ENCODE measurements around the gene IKZF2. TPM values are rescaled to one million over a fixed set of nuclear protein-coding genes. Genes with fewer than 3 reads are reported as not detected.
A peak's percentile ranks its signal among the peaks of the same experiment; 100 is the strongest.

The IKZF2 gene
- total RNA-seq, 1 donor from 2014 or later = 4.0 TPM

DNA sequence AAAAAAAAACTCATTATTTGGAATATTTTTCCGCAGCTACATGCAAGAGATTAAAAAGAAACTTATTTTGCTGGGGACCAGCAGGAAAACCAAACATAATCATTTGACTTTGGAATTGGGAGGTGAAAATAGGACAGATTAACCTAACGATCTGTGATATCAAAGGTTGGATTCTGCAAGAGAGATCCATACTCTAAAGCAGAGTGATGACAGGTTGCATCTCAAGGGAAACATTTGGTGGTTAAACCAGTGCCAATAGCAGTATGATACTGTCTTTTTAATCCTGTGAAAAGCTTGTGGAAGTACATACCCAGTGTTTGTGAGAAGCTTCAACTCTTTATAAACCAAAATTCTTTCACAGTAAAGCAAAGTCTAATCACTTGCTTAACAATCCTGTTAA, 5.3 kb upstream of the IKZF2 start:
- H3K27ac Mint-ChIP-seq (ENCODE audit: unreplicated experiment) = no peak overlapping the region
- TF ChIP-seq, protein P1, sequence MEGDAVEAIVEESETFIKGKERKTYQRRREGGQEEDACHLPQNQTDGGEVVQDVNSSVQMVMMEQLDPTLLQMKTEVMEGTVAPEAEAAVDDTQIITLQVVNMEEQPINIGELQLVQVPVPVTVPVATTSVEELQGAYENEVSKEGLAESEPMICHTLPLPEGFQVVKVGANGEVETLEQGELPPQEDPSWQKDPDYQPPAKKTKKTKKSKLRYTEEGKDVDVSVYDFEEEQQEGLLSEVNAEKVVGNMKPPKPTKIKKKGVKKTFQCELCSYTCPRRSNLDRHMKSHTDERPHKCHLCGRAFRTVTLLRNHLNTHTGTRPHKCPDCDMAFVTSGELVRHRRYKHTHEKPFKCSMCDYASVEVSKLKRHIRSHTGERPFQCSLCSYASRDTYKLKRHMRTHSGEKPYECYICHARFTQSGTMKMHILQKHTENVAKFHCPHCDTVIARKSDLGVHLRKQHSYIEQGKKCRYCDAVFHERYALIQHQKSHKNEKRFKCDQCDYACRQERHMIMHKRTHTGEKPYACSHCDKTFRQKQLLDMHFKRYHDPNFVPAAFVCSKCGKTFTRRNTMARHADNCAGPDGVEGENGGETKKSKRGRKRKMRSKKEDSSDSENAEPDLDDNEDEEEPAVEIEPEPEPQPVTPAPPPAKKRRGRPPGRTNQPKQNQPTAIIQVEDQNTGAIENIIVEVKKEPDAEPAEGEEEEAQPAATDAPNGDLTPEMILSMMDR (IDR thresholded peaks at IDR 0.05; ENCODE audit: unreplicated experiment) = no peak
- no peaks in the 10 kb centered on the region for H3K9me3 Mint-ChIP-seq (ENCODE audit: unreplicated experiment)
- no peak overlapping the region for H3K4me3 Mint-ChIP-seq (ENCODE audit: unreplicated experiment)
- no peaks in the 10 kb centered on the region for H3K36me3 Mint-ChIP-seq (ENCODE audit: low read depth, unreplicated experiment)
- peaks cover 5% of the 10 kb centered on the region for H3K4me1 Mint-ChIP-seq (ENCODE audit: unreplicated experiment)
- no peaks in the 10 kb centered on the region for H3K27me3 Mint-ChIP-seq (ENCODE audit: unreplicated experiment)
- no peak for DNase-seq (ENCODE audit: low spot score)

DNA sequence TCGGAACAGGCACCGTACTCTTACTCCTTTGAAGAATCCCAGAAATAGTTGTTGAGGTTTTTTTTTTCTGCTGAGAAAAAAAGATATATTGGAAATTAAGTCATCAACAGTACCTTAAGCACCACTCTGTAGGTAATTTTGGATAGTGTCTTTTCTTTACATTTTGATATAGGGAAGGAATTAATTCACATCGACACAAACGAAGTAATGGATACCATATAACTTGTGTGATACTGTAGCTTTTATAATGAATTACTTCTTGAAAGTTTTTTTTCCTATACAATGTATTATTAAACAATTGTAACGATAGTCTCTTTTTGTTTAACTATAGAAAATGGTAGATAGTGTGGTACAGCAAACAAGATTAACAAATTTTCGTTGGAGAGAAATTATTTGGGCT, 1.5 kb upstream of the IKZF2 start:
- H3K4me1 Mint-ChIP-seq (ENCODE audit: unreplicated experiment) = peaks cover 20% of the 10 kb centered on the region
- no peaks in the 10 kb centered on the region for H3K36me3 Mint-ChIP-seq (ENCODE audit: low read depth, unreplicated experiment)
- TF ChIP-seq, protein P1 (IDR thresholded peaks at IDR 0.05; ENCODE audit: unreplicated experiment) = no peak
- H3K27me3 Mint-ChIP-seq (ENCODE audit: unreplicated experiment) = peaks cover 2% of the 10 kb centered on the region
- DNase-seq (ENCODE audit: low spot score) = no peak
- H3K27ac Mint-ChIP-seq (ENCODE audit: unreplicated experiment) = no peak overlapping the region
- H3K4me3 Mint-ChIP-seq (ENCODE audit: unreplicated experiment) = peak overlapping the region; percentile 85
- H3K9me3 Mint-ChIP-seq (ENCODE audit: unreplicated experiment) = no peaks in the 10 kb centered on the region

DNA sequence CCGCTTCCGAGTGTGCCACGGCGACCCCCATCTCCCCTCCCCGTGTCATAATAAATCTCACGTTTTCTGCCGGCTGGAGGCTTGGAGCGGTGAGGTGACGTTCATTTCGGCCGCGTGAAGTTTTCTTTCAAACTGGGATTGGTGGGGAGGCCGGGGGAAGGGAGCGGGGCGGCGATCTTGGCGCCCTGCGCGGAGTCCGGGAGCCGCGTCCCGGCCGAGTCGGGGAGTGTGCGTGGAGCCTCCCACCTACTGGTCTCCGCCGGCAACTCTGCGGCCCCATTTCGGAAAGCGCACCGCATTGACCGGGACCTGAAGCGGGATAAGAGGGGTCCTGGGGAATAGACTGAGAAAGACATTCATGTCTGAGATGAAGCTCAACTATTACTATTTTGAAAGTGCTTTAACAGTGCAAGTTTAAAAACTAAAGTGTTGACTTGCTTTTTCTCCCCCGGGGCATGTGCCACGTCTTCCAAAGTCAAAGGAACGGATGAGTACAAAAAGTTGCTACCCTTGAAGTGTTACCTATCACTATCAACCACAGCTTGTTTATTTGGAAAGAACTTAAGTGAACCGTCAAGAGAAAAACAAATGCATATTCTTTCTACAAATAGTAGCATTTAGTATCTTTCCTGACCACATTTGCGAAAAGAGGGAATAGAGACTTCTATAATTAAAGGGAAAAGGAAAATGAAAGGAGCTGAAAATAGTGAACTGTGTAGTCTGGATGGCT, 818 bp upstream of the IKZF2 start:
- peaks cover 20% of the 10 kb centered on the region for H3K4me1 Mint-ChIP-seq (ENCODE audit: unreplicated experiment)
- no peaks in the 10 kb centered on the region for H3K9me3 Mint-ChIP-seq (ENCODE audit: unreplicated experiment)
- DNase-seq (ENCODE audit: low spot score) = peak; percentile 73
- peaks cover 2% of the 10 kb centered on the region for H3K27me3 Mint-ChIP-seq (ENCODE audit: unreplicated experiment)
- no peaks in the 10 kb centered on the region for H3K36me3 Mint-ChIP-seq (ENCODE audit: low read depth, unreplicated experiment)
- peak overlapping the region; percentile 32 for H3K27ac Mint-ChIP-seq (ENCODE audit: unreplicated experiment)
- TF ChIP-seq, protein P1 (IDR thresholded peaks at IDR 0.05; ENCODE audit: unreplicated experiment) = no peak
- H3K4me3 Mint-ChIP-seq (ENCODE audit: unreplicated experiment) = peak overlapping the region; percentile 85

DNA sequence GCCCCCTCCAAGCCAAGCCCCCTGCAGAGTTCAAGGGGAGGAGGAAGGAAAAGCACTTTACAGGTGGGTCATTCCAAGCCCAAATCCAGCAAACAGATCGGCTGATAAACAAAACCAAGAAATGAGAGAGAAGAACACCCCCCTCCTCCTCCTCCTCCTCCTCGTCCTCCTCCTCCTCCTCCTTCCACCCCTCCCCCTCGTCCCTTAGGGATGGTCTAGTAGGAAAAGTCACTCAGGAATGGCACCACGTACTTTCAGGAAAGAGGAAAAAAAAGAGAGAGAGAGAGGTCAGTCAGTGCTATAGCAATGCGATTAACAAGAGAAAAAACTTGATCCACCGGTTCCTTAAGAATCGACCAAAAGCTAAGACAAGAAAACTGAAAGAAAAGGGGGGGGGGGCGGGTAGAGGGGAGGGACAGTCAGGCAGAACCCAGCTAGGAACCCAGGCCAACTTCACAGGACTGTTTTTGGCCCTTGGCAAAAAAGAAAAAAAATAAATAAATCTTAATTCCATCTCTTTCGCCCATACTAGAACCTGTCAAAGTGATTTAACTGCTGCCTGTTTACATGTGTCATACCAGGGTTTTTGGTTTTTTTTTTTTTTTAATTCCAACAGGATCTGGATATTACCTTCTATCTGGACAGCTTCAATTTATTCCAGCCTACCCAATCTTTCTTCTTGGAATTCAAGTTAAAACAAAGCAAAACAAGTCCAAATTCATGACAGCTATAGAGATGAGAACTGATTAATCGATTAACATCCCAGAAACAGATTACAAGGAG, 906 bp downstream of the IKZF2 start:
- DNase-seq (ENCODE audit: low spot score) = no peak
- H3K36me3 Mint-ChIP-seq (ENCODE audit: low read depth, unreplicated experiment) = no peaks in the 10 kb centered on the region
- peaks cover 2% of the 10 kb centered on the region for H3K27me3 Mint-ChIP-seq (ENCODE audit: unreplicated experiment)
- H3K4me3 Mint-ChIP-seq (ENCODE audit: unreplicated experiment) = peak overlapping the region; percentile 95
- peak overlapping the region; percentile 65 for H3K27ac Mint-ChIP-seq (ENCODE audit: unreplicated experiment)
- H3K4me1 Mint-ChIP-seq (ENCODE audit: unreplicated experiment) = peaks cover 20% of the 10 kb centered on the region
- no peaks in the 10 kb centered on the region for H3K9me3 Mint-ChIP-seq (ENCODE audit: unreplicated experiment)
- TF ChIP-seq, protein P1 (IDR thresholded peaks at IDR 0.05; ENCODE audit: unreplicated experiment) = no peak

DNA sequence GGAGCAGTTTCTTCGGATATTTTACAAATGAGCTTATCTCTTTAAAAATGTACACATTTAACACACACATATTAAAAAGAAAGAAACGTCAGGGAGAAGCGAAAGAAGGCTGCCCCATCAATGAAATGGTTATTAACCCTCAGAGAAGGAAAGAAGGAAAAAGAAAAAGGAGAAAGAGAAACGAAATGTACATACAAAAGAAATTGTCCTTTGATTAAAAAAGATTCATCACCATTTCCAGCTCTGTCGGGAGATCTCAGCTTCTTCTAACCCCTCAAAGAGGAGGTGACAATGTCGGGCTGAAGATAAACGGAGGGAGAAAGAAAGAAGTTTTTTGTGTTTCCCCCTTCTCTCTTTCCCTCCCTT, 1.5 kb downstream of the IKZF2 start:
- no peaks in the 10 kb centered on the region for H3K36me3 Mint-ChIP-seq (ENCODE audit: low read depth, unreplicated experiment)
- no peaks in the 10 kb centered on the region for H3K9me3 Mint-ChIP-seq (ENCODE audit: unreplicated experiment)
- H3K4me1 Mint-ChIP-seq (ENCODE audit: unreplicated experiment) = peaks cover 20% of the 10 kb centered on the region
- no peak for DNase-seq (ENCODE audit: low spot score)
- H3K4me3 Mint-ChIP-seq (ENCODE audit: unreplicated experiment) = peak overlapping the region; percentile 95
- peak overlapping the region; percentile 65 for H3K27ac Mint-ChIP-seq (ENCODE audit: unreplicated experiment)
- TF ChIP-seq, protein P1 (IDR thresholded peaks at IDR 0.05; ENCODE audit: unreplicated experiment) = no peak
- H3K27me3 Mint-ChIP-seq (ENCODE audit: unreplicated experiment) = peaks cover 2% of the 10 kb centered on the region
